HG03457 (cell line): Measurements from ENCODE around the gene PXK.
"Not testable (repeated sequence)": the region's sequence is repeated elsewhere in the genome, so short reads cannot be mapped to it uniquely, and the experiment has no call there.

Experiments
- ATAC-seq: cut with Tn5 transposase; IDR thresholded peaks from one replicate; pipeline ENCODE4 v1.9.1; 2021; ENCODE audit warnings: moderate number of reproducible peaks; ENCODE audit not compliant: unreplicated experiment

The PXK gene

DNA sequence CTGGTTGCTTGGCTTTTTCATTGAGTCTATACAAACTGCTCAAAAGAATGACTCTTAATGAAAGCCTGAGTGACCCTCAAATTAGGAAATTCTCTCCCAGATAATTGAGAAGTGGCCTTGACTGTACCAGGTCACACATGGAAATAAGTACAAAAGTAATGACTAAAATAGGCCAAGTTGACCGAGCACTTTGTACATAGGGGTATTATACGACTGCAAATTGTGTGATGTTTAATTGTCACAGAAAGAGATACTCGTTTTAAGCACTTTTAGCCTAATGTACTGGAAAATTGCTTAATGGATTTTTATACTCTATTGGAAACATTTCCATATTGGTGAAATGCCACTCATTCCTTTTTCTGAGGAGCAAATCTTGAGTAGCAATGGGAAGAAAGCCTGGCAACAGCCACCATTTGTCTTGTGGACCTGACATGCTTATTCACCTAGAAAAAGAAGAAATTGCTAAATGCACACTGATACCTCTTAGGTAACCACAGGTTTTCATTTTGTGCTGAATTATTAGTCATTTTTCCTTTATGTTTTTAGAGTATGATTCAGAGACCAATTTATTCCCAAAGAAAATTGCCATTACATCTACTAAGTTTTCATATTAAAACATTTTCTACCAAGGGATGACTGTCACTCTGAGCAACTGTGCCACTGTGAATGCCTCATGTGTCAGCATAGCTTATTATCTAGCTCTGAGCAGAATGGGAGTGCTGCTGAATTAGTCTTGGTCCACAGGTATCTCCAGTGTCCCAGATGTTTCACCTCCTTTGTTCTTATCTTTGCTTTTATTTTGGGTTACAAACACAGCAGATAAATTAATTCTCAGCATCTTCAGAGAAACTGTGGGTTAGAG, 8.9 kb upstream of the PXK start:
- ATAC-seq, result no peak

DNA sequence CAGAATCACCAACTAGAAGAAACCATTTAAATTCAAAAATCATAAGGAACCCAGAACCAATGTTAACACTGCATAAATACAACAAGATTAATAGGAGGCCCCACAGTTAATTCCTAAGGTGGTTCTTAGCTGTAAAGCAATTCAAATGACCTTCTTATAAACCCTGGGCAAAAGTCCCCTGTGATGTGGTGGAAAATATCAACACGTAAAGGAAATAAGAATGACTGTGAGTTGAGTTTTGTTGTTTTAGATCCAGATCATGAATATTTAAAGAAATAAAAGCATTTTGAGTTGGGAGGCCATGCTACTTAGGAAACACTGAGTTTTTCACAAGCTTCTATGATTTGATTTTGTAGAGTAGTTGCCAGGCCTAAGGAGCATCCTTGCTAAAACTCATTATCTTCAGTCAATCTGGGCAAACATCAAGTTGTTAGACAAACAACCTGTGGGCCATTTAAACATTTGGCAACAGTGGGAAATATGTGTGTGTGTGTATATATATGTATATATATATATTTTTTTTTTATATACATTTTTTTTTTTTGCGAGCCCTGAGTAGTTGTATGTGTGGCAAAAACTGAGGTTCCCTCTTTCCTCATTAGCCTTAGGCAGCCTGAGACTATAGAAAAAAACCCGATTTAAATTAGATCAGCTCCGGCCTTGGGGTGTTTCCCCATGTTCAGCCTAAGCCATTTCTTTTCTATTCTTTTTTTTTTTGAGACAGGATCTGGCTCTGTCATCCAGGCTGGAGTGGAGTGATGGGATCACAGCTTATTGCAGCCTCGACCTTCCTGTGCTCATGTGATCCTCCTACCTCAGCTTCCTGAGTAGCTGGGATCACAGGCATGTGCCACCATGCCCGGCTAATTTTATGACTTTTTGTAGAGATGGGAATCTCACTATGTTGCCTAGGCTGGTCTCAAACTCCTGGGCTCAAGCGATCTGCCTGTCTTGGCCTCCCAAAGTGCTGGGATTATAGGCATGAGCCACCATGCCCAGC, 8.0 kb upstream of the PXK start:
- ATAC-seq, result no peak

- no peak for ATAC-seq
Measured at GRCh38 chr3:58325525-58325992, 7.1 kb upstream of the PXK start.

- no peak for ATAC-seq
Measured at GRCh38 chr3:58326267-58326900, 6.3 kb upstream of the PXK start.

GRCh38 chr3:58329150-58329921, 3.4 kb upstream of the PXK start:
- no peak for ATAC-seq

GRCh38 chr3:58329922-58330413, 2.7 kb upstream of the PXK start:
- ATAC-seq, result no peak

DNA sequence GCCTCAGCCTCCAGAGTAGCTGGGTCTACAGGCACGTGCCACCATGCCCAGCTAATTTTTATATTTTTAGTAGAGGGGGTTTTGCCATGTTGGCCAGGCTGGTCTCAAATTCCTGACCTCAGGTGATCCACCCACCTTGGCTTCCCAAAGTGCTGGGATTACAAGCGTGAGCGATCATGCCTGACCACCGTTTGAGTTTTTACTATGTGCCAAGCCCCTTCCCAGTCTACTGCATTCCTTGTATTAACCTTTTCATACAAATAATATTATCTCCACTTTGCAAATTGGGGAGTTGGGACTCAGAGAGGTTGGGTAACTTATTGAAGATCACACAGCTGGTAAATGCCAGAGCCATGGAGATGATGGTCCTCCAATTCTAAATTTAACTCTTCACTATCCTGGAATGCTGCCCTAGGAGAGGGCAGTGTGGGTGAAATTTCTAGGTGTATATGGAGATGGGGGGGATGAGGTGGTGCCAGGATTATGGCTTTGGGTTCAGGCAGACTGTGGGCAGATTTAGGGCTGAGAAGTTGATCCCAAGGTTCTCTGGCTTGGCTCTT, 1.0 kb upstream of the PXK start:
- ATAC-seq, result no peak

DNA sequence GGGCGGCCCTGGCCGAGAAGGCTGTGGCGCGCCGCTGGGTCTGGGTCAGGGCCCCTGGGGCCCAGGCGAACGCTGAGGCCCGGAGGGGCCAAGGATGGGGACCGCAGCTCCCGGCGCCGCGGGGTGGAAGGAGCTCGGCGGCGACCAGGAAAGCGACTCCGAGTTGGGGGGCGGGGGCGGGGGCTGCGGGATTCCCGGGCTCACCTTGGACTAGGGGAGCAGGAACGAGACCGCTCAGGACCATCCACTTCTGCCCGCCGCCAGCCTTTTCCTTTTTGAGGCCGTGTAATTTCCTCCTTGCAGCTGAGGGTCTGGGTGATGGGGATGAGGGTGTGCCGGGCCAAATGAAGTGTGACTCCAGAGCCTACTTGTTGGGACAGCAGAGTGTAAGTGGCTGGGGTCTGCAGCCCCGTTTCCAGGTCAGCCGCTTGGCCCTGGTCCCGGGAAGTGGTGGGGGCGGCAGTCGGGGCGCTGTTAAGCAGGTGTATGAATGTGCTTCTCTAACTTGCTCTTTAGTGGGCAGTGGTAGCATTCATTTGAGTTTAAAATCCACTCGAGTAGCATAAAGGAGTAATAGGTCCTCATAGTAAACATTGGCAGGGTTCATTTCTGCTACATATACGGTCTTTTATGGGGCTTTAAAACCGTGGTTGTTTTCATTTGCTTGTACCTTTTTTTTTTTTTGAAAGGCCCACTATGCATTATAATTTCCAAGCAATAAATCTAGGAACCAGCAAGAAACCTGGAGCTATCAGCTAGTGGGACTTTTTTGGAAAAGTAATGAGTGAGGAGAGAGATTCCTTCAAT, 717 bp downstream of the PXK start:
- peak; percentile 29 for ATAC-seq

DNA sequence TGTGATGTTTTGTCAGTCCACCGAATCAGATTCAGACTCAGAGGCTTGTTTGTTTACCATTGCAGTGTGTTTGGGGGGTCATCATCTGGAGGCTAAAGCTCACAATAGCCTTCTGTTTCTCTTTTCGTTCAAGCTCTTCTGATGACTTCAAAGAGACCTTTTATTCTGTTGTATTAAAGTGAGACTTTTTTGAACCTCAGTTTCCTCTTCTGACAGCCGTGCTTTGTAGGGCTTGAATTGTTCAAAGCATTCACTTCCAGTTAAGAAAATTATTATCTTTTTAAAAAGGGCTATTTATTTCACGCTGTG, 1.3 kb downstream of the PXK start:
- ATAC-seq, result no peak

DNA sequence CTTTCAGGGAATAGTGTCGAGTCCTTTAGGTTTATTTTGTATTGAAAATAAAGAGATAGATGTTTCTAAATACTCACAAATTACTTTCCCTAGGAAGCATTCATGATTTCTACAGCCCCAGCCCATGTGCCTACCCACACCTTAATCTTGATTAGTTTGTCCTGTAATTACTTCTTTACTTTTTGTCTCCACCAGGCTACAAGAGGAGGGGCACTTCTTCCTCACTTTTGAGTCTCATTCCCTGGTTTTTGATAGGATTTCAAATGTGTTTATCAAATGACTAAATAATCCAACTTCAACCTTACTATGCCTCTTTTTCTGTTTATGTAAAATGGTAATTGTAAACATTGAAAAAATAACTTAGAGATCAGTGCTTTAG, 1.8 kb downstream of the PXK start:
- ATAC-seq, result no peak

DNA sequence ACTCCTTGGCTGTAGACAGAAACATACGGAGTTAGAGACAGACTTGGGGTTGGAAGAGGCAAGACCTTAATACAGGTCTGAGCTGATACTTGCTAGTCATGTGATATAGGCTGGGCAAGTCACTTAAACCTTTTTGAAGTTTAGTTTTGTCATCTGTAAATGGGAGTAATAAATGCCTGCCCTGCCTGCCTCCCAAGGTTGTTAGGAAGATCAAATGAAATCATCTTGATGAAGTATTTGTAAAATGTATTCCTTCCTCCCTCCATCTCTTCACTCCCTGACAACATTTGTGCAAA, 2.9 kb downstream of the PXK start:
- ATAC-seq, result no peak

DNA sequence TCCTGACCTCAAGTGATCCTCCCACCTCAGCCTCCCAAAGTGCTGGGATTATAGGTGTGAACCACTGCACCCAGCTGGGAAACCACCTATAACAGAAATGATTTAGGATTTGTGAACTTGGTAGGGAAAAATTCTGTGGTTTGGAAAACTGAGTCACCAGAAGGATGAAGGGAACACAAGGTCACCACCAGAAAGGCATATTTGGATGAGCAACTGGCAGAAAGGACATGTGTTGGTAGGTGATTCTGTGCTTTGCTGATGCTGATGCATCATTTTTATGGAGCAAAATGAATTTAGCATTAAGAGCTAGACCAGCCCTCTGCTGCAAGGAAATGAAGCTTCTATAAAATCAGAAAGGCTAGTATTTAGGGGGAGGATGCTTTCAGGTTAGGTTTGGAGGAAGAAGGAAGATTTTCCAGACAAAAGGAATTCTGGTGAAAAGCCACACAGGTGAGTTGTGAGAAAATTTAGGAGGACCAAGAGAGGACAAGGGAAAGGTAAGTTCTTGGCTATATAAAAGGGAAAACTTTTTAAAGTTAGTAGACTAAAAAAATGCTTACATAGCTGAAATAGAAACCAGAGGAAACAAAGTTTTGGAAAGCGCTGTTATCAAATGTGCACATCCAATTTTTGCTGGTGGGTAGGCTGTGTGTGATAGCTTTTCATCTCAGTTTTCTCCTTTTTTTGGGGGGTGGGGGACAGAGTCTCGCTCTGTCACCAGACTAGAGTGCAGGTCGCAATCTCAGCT, 3.6 kb downstream of the PXK start:
- ATAC-seq, result no peak

- no peak for ATAC-seq
Measured at GRCh38 chr3:58337190-58337589, 4.5 kb downstream of the PXK start.

DNA sequence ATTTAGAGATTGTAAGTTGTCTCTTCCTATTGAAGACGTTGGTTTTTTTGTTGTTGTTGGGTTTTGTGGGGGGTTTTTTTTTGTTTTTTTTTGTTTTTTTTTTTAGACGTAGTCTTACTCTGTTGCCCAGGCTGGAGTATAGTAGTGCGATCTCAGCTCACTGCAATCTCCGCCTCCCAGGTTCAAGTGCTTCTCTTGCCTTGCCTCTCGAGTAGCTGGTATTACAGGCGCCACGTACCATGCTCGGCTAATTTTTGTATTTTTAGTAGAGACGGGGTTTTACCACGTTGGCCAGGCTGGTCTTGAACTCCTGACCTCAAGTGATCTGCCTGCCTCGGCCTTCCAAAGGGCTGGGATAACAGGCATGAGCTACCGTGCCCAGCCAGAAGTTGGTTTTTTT, 6.5 kb downstream of the PXK start:
- not testable (repeated sequence) for ATAC-seq

- no peak for ATAC-seq
Measured at GRCh38 chr3:58340594-58341244, 8.0 kb downstream of the PXK start.

- ATAC-seq, result no peak
Measured at GRCh38 chr3:58341376-58341775, 8.7 kb downstream of the PXK start.

- ATAC-seq, result no peak
Measured at GRCh38 chr3:58342676-58343075, 10.0 kb downstream of the PXK start.

DNA sequence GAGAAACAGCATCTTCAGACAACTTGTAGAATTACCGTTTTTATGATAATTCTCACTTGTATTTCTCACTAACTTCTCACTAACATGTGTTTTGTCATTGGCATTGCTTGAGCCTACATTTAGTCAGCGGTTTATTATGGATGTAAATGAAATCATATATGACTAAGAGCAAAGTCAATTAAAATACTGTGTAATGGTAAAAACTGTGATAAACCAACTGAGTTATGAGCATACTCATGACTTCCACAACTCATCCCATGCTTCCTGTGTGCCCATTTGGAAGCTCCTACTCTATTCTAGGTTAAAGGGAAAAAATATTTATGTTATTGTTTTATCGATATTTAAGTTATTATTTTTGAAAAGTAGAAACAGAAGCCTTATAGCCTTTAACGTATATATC, 12.8 kb downstream of the PXK start:
- ATAC-seq, result no peak
